Endothelial cell of umbilical vein (primary cell): ENCODE results near the gene IBA57. TPM values are rescaled to one million over a fixed set of nuclear protein-coding genes. Genes with fewer than 3 reads are reported as not detected.

ENCODE experiments used
- BruUV-seq: library from RNA; stranded (reverse); fragments of 400-500 nt; replicated peaks from 2 replicates; lab custom pipeline; 2021; lab: Mats Ljungman, UMichigan
- CTCF ChIA-PET: fragments of 300-600, 350-600 bp; sonication (Branson Sonifier 250); formaldehyde crosslinking; loops from one replicate; lab custom pipeline; 2021; ENCODE audit warnings: antibody characterized with exemption, inconsistent platforms; lab: Charles Lee
- POLR2A ChIA-PET: fragments of 300-600, 350-600 bp; sonication (Branson Sonifier 250); formaldehyde crosslinking; loops from one replicate; lab custom pipeline; 2021; ENCODE audit warnings: antibody characterized with exemption, inconsistent platforms; lab: Charles Lee
- DNase-seq: peaks from one replicate; pipeline ENCODE4 v3.0.0-alpha.2; 2011; ENCODE audit warnings: low read depth, low spot score
- FAIRE-seq: peaks from 2 replicates; lab custom pipeline; 2011; peaks lifted over from hg19 to GRCh38; lab: Jason Lieb, UNC
- H2AFZ ChIP-seq: 2 replicates; pipeline ENCODE4 v1.6.0; 2012; ENCODE audit warnings: low read depth, low read length, control low read depth, inconsistent platforms
- H3K27ac ChIP-seq: 2 replicates; pipeline ENCODE4 v1.5.1; 2011; ENCODE audit warnings: low read depth, mild to moderate bottlenecking, control low read depth, low read length, moderate library complexity; ENCODE audit not compliant: insufficient read depth
- H3K27me3 ChIP-seq, 2 experiments: 2 replicates each; pipeline versions ENCODE4 v1.6.0 to v1.6.1; 2011; ENCODE audit warnings: low read length in 2 of 2, mixed read lengths in 1 of 2; ENCODE audit not compliant: control insufficient read depth in 2 of 2, insufficient read depth in 2 of 2
- H3K36me3 ChIP-seq, 2 experiments: 2 replicates in 1 of 2; 3 replicates in 1 of 2; pipeline ENCODE4 v1.5.1; 2011; ENCODE audit warnings: low read length in 2 of 2, mild to moderate bottlenecking in 1 of 2, moderate library complexity in 1 of 2; ENCODE audit not compliant: control insufficient read depth in 2 of 2, insufficient read depth in 2 of 2; ENCODE audit errors: extremely low read depth in 1 of 2
- H3K4me1 ChIP-seq: 3 replicates; pipeline ENCODE4 v1.5.1; 2011; ENCODE audit warnings: mild to moderate bottlenecking, low read length; ENCODE audit not compliant: control insufficient read depth, insufficient read depth; ENCODE audit errors: extremely low read depth
- H3K4me2 ChIP-seq: 2 replicates; pipeline ENCODE4 v1.6.1; 2011; ENCODE audit warnings: low read length, control low read depth, mixed read lengths; ENCODE audit not compliant: insufficient read depth
- H3K4me3 ChIP-seq, 3 experiments: fragments of 200-600 bp in 1 of 3; sonication (generic), shearing (Covaris generic) in 1 of 3; replicated peaks in 1 of 3; 2 replicates each; pipeline ENCODE4 v1.5.1; 2011 to 2016; ENCODE audit warnings: control low read depth in 3 of 3, low read length in 3 of 3, mild to moderate bottlenecking in 2 of 3, inconsistent platforms in 1 of 3, low read depth in 1 of 3, moderate library complexity in 1 of 3; ENCODE audit not compliant: insufficient read depth in 1 of 3
- H3K79me2 ChIP-seq: 2 replicates; pipeline ENCODE4 v1.6.0; 2012; ENCODE audit warnings: low read length, inconsistent platforms; ENCODE audit not compliant: control insufficient read depth, insufficient read depth
- H3K9ac ChIP-seq: replicated peaks from 2 replicates; pipeline ENCODE3; 2011; ENCODE audit warnings: low read length, control low read depth; ENCODE audit not compliant: insufficient read depth; ENCODE audit errors: extremely low read depth
- H3K9me1 ChIP-seq: replicated peaks from 3 replicates; pipeline ENCODE4 v1.6.0; 2011; ENCODE audit warnings: mild to moderate bottlenecking, low read length; ENCODE audit not compliant: control insufficient read depth, insufficient read depth; ENCODE audit errors: extremely low read depth
- H3K9me3 ChIP-seq: replicated peaks from 2 replicates; pipeline ENCODE4 v1.5.1; 2012; ENCODE audit warnings: low read length, inconsistent platforms; ENCODE audit not compliant: control insufficient read depth, insufficient read depth
- H4K20me1 ChIP-seq: replicated peaks from 2 replicates; pipeline ENCODE3; 2011; ENCODE audit warnings: mild to moderate bottlenecking, low read length; ENCODE audit not compliant: control insufficient read depth, insufficient read depth; ENCODE audit errors: extremely low read depth
- CTCF ChIP-seq, 2 donors: IDR thresholded peaks; 1 replicate in 1 of 2; 2 replicates in 1 of 2; pipeline ENCODE4 v1.5.1; 2011; ENCODE audit warnings: low read length in 2 of 2, mild to moderate bottlenecking in 2 of 2, moderate library complexity in 2 of 2, control low read depth in 1 of 2, inconsistent platforms in 1 of 2, low read depth in 1 of 2; ENCODE audit not compliant: insufficient read depth in 1 of 2; ENCODE audit errors: extremely low read depth in 1 of 2
- EZH2 ChIP-seq: IDR thresholded peaks from 2 replicates; pipeline ENCODE4 v1.6.1; 2012; ENCODE audit warnings: borderline replicate concordance, low read depth, mild to moderate bottlenecking, moderate library complexity, low read length, inconsistent platforms; ENCODE audit not compliant: severe bottlenecking
- FOS ChIP-seq: IDR thresholded peaks from 2 replicates; pipeline ENCODE4 v1.6.1; 2011; ENCODE audit warnings: mild to moderate bottlenecking, low read length, moderate library complexity, borderline replicate concordance; ENCODE audit not compliant: insufficient read depth
- GATA2 ChIP-seq: IDR thresholded peaks from 2 replicates; pipeline ENCODE4 v1.7.0; 2011; ENCODE audit warnings: low read depth, mild to moderate bottlenecking, moderate library complexity, mixed read lengths, low read length; ENCODE audit not compliant: insufficient read length, insufficient read depth
- JUN ChIP-seq: IDR thresholded peaks from 2 replicates; pipeline ENCODE4 v1.6.1; 2011; ENCODE audit warnings: borderline replicate concordance, low read depth; ENCODE audit not compliant: insufficient read length, insufficient read depth
- MAX ChIP-seq: IDR thresholded peaks from 2 replicates; pipeline ENCODE4 v1.6.1; 2011; ENCODE audit not compliant: insufficient read depth, insufficient read length
- MYC ChIP-seq: IDR thresholded peaks from one replicate; pipeline ENCODE4 v1.6.1; 2011; ENCODE audit warnings: mild to moderate bottlenecking, low read depth, low read length
- POLR2A ChIP-seq: IDR thresholded peaks from 2 replicates; pipeline ENCODE4 v1.6.1; 2012; ENCODE audit warnings: low read depth, mild to moderate bottlenecking, control low read depth, low read length
- POLR2AphosphoS5 ChIP-seq: IDR thresholded peaks from 2 replicates; pipeline ENCODE4 v1.6.1; 2012; ENCODE audit warnings: low read depth, mild to moderate bottlenecking, control low read depth, low read length, moderate library complexity; ENCODE audit not compliant: insufficient read depth
- dilution Hi-C: fragments of 300-500 bp; cut with MboI; formaldehyde crosslinking; loops from one replicate; pipeline ENCODE4 v1.15.0; 2019; ENCODE audit warnings: low sequenced_read_pairs; ENCODE audit not compliant: extremely low pct_ligation_motif_present
- intact Hi-C: fragments of 100-400 bp; cut with micrococcal nuclease; formaldehyde crosslinking; loops from one replicate; pipeline ENCODE4 v1.10.0; 2022
- polyA plus RNA-seq, 4 experiments: library from polyadenylated mRNA; depleted of rRNA in 3 of 4; stranded (reverse) in 3 of 4; unstranded in 1 of 4; fragments of >200 nt; gene quantifications; 2 replicates each; pipeline versions ENCODE4 v1.2.1 to v1.2.3, GENCODE V29; 2011 to 2012; ENCODE audit warnings: missing spikeins in 1 of 4
- total RNA-seq: library from RNA; stranded (reverse); gene quantifications from 2 replicates; pipeline ENCODE4 v1.2.3, GENCODE V29; 2021

The IBA57 gene
- total and polyA plus RNA-seq, 2 donors (not counting 3 experiments of a cell fraction or from before 2014, with no cell fraction given): 3.4 to 7.7 TPM

GRCh38 chr1:228226141-228226874, 60.7 kb downstream of the IBA57 start:
- no peaks in the 10 kb centered on the region for H3K9me3 ChIP-seq
- H3K9ac ChIP-seq: no peak overlapping the region
- intact Hi-C loops (no loop called here), dilution Hi-C loops (no loop called here)
- H3K4me3 ChIP-seq: no peak overlapping the region
- H3K9me1 ChIP-seq: no peaks in the 10 kb centered on the region
- no peaks in the 10 kb centered on the region for H3K4me1 ChIP-seq
- H3K4me2 ChIP-seq: no peak overlapping the region
- ChIA-PET POLR2A (no interaction called here), CTCF (interaction anchor here (1.0 to 1.8 kb wide), 4 partner anchors 11 to 227 kb away, joined by 3 to 5 read pairs (median 4); no protein-coding TSS in a partner anchor)
- no TSS peak for BruUV-seq
- no peaks in the 10 kb centered on the region for H3K79me2 ChIP-seq
- no peaks in the 10 kb centered on the region for H3K36me3 ChIP-seq
- FAIRE-seq: no peak
- no peaks in the 10 kb centered on the region for H4K20me1 ChIP-seq
- TF ChIP-seq POLR2AphosphoS5 (no peak), CTCF (IDR thresholded peaks at IDR 0.05; ENCODE audit: extremely low read depth in 1 of 2, insufficient read depth in 1 of 2, low read depth in 1 of 2, low read length in 2 of 2) (no peak), EZH2 (no peak), FOS (no peak), GATA2 (no peak), POLR2A (no peak), MAX (no peak), MYC (no peak), JUN (no peak)
- H3K27me3 ChIP-seq: peaks cover 0 to 3% of the 10 kb centered on the region in 2 experiments
- DNase-seq: no peak
- H2AFZ ChIP-seq: no peak overlapping the region
- H3K27ac ChIP-seq: no peak overlapping the region
